ENCODE data around the gene SEMA4B. TPM values are rescaled to one million over a fixed set of nuclear protein-coding genes. Genes with fewer than 3 reads are reported as not detected.
A peak's percentile ranks its signal among the peaks of the same experiment; 100 is the strongest.

SEMA4B gene
- total and polyA plus RNA-seq, 2 donors (not counting 1 experiment from before 2014, with no cell fraction given), result 285 to 336 TPM

GRCh38 chr15:90211009-90211408, 9.9 kb downstream of the SEMA4B start:
- H3K4me2 ChIP-seq (replicated peaks; ENCODE audit: low read depth, low read length, poor library complexity, severe bottlenecking), result peak overlapping the region; percentile 65
- Mint-ChIP-seq H3K27ac (peak overlapping the region; percentile 90), H3K4me3 (peak overlapping the region; percentile 76), H3K27me3 (no peaks in the 10 kb centered on the region), H3K9me3 (ENCODE audit: insufficient read depth) (no peaks in the 10 kb centered on the region), H3K4me1 (peaks cover 93% of the 10 kb centered on the region)
- ATAC-seq (ENCODE audit: low read depth) (no peak), DNase-seq (no peak)
- WGBS (ENCODE audit: insufficient coverage), result 94% methylated on average over 9 of the region's 9 CpGs
- H3K4me3 ChIP-seq (ENCODE audit: control extremely low read depth in 1 of 5, extremely low read depth in 1 of 5, insufficient read depth in 1 of 5, low read depth in 2 of 5, low read length in 4 of 5), result peak overlapping the region in 1 of 5 experiments; percentile 2
- peaks cover 55% of the 10 kb centered on the region for H4K20me1 ChIP-seq (ENCODE audit: control insufficient read depth, insufficient read depth, low read length, poor library complexity, severe bottlenecking)
- POLR2A ChIA-PET, result no interaction called here
- TF ChIP-seq CTCF (IDR thresholded peaks at IDR 0.05), result no peak
- TF ChIP-seq EZH2 (IDR thresholded peaks at IDR 0.05; ENCODE audit: borderline replicate concordance, insufficient read depth, low read depth, low read length, poor library complexity, severe bottlenecking), result no peak
- CTCF ChIA-PET, result no interaction called here
- intact Hi-C loops (cut with micrococcal nuclease), result loop anchor here (10.0 kb wide), 2 partner anchors 316 to 454 kb away; partner anchors contain the start of gene AP3S2
- peak overlapping the region; percentile 48 for H3K9ac ChIP-seq (ENCODE audit: low read length)
- H3K36me3 ChIP-seq (replicated peaks in 1 of 2; ENCODE audit: control extremely low read depth in 1 of 2, control insufficient read depth in 1 of 2, extremely low read depth in 1 of 2, insufficient read depth in 2 of 2, low read length in 1 of 2), result peaks cover 2 to 64% of the 10 kb centered on the region in 2 experiments
- no peak overlapping the region for H2AFZ ChIP-seq (ENCODE audit: insufficient read depth, low read depth, low read length, poor library complexity, severe bottlenecking)
- peak overlapping the region; percentile 80 to 86 for H3K27ac ChIP-seq (ENCODE audit: low read length in 2 of 2)
- H3K4me1 ChIP-seq (ENCODE audit: control insufficient read depth in 2 of 2, insufficient read depth in 2 of 2, low read length in 2 of 2), result peaks cover 92 to 100% of the 10 kb centered on the region in 2 donors
- H3K27me3 ChIP-seq (replicated peaks in 1 of 4; ENCODE audit: control extremely low read depth in 1 of 4, control insufficient read depth in 3 of 4, insufficient read depth in 4 of 4, low read length in 3 of 4), result no peaks in the 10 kb centered on the region
- H3K79me2 ChIP-seq (ENCODE audit: control insufficient read depth, insufficient read depth, low read length), result peaks cover 92% of the 10 kb centered on the region
- H3K9me3 ChIP-seq (ENCODE audit: control extremely low read depth in 1 of 3, control insufficient read depth in 2 of 3, insufficient read depth in 1 of 3, low read length in 2 of 3), result no peaks in the 10 kb centered on the region

DNA sequence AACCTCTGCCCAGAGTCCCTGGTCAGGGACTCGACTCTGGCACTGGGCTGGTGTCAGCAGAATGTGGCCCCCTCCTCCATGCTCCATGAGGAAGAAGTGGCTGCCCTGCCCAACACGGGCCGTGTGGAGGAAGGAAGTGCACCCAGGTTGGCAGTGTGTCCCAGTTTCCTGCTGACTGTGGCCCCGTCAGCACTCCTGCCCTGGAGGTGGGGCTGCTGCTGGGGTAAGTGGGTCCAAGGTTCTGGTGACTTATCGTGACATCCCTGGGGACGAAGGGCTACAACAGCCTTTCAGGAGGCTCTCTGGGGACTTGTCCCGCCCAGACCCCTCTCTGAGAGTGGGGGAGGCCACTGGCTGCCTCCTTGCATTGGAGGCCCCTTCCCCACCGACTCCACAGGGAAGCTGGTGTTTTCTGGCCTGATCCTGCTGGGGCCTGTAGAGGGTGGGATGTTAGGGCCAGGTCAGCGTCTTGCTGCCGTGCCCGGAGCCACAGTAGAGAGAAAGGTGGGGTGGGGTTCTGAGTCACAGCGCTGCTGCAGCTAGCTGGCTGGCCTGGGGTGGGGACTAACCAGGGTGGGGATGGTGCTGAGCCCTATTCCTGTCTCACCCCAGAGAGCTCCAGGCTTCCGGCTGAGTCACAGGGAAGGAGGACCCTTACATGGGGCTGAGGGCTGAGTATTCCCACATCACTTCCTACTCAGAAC, 10.5 kb downstream of the SEMA4B start:
- Mint-ChIP-seq H3K27me3 (no peaks in the 10 kb centered on the region), H3K4me3 (peak overlapping the region; percentile 76), H3K27ac (peak overlapping the region; percentile 90), H3K4me1 (peaks cover 93% of the 10 kb centered on the region), H3K9me3 (ENCODE audit: insufficient read depth) (no peaks in the 10 kb centered on the region)
- CTCF ChIA-PET, result interaction anchor here (0.8 to 12.6 kb wide), 2 partner anchors 20 to 50 kb away, joined by 3 to 274 read pairs; no protein-coding TSS in a partner anchor
- Histone ChIP-seq H3K4me1 (ENCODE audit: control insufficient read depth in 2 of 2, insufficient read depth in 2 of 2, low read length in 2 of 2) (peaks cover 92 to 100% of the 10 kb centered on the region in 2 donors), H3K9ac (ENCODE audit: low read length) (peak overlapping the region; percentile 48), H3K27me3 (replicated peaks in 1 of 4; ENCODE audit: control extremely low read depth in 1 of 4, control insufficient read depth in 3 of 4, insufficient read depth in 4 of 4, low read length in 3 of 4) (no peaks in the 10 kb centered on the region), H3K79me2 (ENCODE audit: control insufficient read depth, insufficient read depth, low read length) (peaks cover 92% of the 10 kb centered on the region), H3K4me3 (ENCODE audit: control extremely low read depth in 1 of 5, extremely low read depth in 1 of 5, insufficient read depth in 1 of 5, low read depth in 2 of 5, low read length in 4 of 5) (peak overlapping the region in 2 of 5 experiments; percentile 2 to 15), H3K9me3 (ENCODE audit: control extremely low read depth in 1 of 3, control insufficient read depth in 2 of 3, insufficient read depth in 1 of 3, low read length in 2 of 3) (peaks cover 0 to 2% (median 0%) of the 10 kb centered on the region in 3 donors), H3K36me3 (replicated peaks in 1 of 2; ENCODE audit: control extremely low read depth in 1 of 2, control insufficient read depth in 1 of 2, extremely low read depth in 1 of 2, insufficient read depth in 2 of 2, low read length in 1 of 2) (peaks cover 2 to 58% of the 10 kb centered on the region in 2 experiments), H2AFZ (ENCODE audit: insufficient read depth, low read depth, low read length, poor library complexity, severe bottlenecking) (no peak overlapping the region), H4K20me1 (ENCODE audit: control insufficient read depth, insufficient read depth, low read length, poor library complexity, severe bottlenecking) (peaks cover 50% of the 10 kb centered on the region), H3K4me2 (replicated peaks; ENCODE audit: low read depth, low read length, poor library complexity, severe bottlenecking) (peak overlapping the region; percentile 65), H3K27ac (ENCODE audit: low read length in 2 of 2) (peak overlapping the region; percentile 80 to 86)
- WGBS (ENCODE audit: insufficient coverage), result 42% methylated on average over 9 of the region's 13 CpGs
- DNase-seq (no peak), ATAC-seq (ENCODE audit: low read depth) (no peak)
- intact Hi-C loops (cut with micrococcal nuclease), result loop anchor here (10.0 kb wide), 2 partner anchors 317 to 453 kb away; partner anchors contain the start of gene AP3S2
- no peak for TF ChIP-seq EZH2 (IDR thresholded peaks at IDR 0.05; ENCODE audit: borderline replicate concordance, insufficient read depth, low read depth, low read length, poor library complexity, severe bottlenecking)
- no peak for TF ChIP-seq CTCF (IDR thresholded peaks at IDR 0.05)
- POLR2A ChIA-PET, result interaction anchor here (1.5 to 9.0 kb wide), 3 partner anchors 10 to 21 kb away, joined by 7 to 163 read pairs (median 56); partner anchors contain the start of genes CIB1, GDPGP1 and SEMA4B
